Trophoblast cell (in vitro differentiated cells and primary cell): Measurements from ENCODE around the gene MOGAT2. TPM values are rescaled to one million over a fixed set of nuclear protein-coding genes. Genes with fewer than 3 reads are reported as not detected.

Experiments
- DNase-seq, 2 donors: peaks; one replicate each; pipeline ENCODE4 v3.0.0-alpha.2; 2016
- H2AFZ ChIP-seq: 2 replicates; pipeline ENCODE4 v1.6.1; 2013; ENCODE audit warnings: low read length, moderate library complexity, mild to moderate bottlenecking; ENCODE audit not compliant: insufficient read depth, poor library complexity
- H2AK5ac ChIP-seq: 2 replicates; pipeline ENCODE4 v1.6.1; 2013; ENCODE audit warnings: mild to moderate bottlenecking, low read length
- H2BK120ac ChIP-seq: 2 replicates; pipeline ENCODE4 v1.6.1; 2013; ENCODE audit warnings: low read length, mild to moderate bottlenecking, moderate library complexity; ENCODE audit not compliant: insufficient read depth, poor library complexity
- H2BK12ac ChIP-seq: 2 replicates; pipeline ENCODE4 v1.6.1; 2013; ENCODE audit warnings: mild to moderate bottlenecking, low read length, moderate library complexity
- H2BK5ac ChIP-seq: 2 replicates; pipeline ENCODE4 v1.6.1; 2013; ENCODE audit warnings: low read length, low read depth, moderate library complexity, mild to moderate bottlenecking; ENCODE audit not compliant: poor library complexity
- H3K14ac ChIP-seq: 2 replicates; pipeline ENCODE4 v1.6.1; 2013; ENCODE audit warnings: mild to moderate bottlenecking, low read length
- H3K18ac ChIP-seq: 2 replicates; pipeline ENCODE4 v1.6.1; 2013; ENCODE audit warnings: mild to moderate bottlenecking, low read length
- H3K23ac ChIP-seq: 2 replicates; pipeline ENCODE4 v1.6.1; 2013; ENCODE audit warnings: low read length
- H3K27ac ChIP-seq: 2 replicates; pipeline ENCODE4 v1.5.1; 2013; ENCODE audit warnings: low read depth, mild to moderate bottlenecking, inconsistent platforms, low read length, moderate library complexity
- H3K27me3 ChIP-seq: 2 replicates; pipeline ENCODE4 v1.6.1; 2013; ENCODE audit warnings: inconsistent platforms, mild to moderate bottlenecking, low read length, moderate library complexity; ENCODE audit not compliant: insufficient read depth
- H3K36me3 ChIP-seq, 2 experiments: 1 replicate in 1 of 2; 2 replicates in 1 of 2; pipeline ENCODE4 v1.6.1; 2013; ENCODE audit warnings: low read length in 2 of 2, mild to moderate bottlenecking in 2 of 2, moderate library complexity in 1 of 2; ENCODE audit not compliant: insufficient read depth in 2 of 2, control insufficient read depth in 1 of 2
- H3K4ac ChIP-seq: 2 replicates; pipeline ENCODE4 v1.6.1; 2013; ENCODE audit warnings: low read depth, mild to moderate bottlenecking, low read length, moderate library complexity
- H3K4me1 ChIP-seq, 2 experiments: 1 replicate in 1 of 2; 2 replicates in 1 of 2; pipeline ENCODE4 v1.6.1; 2013; ENCODE audit warnings: low read length in 2 of 2, mild to moderate bottlenecking in 2 of 2, moderate library complexity in 1 of 2; ENCODE audit not compliant: insufficient read depth in 2 of 2, control insufficient read depth in 1 of 2
- H3K4me2 ChIP-seq: 2 replicates; pipeline ENCODE4 v1.6.1; 2013; ENCODE audit warnings: inconsistent platforms, mild to moderate bottlenecking, low read length, moderate library complexity
- H3K4me3 ChIP-seq: 2 replicates; pipeline ENCODE4 v1.5.1; 2013; ENCODE audit warnings: mild to moderate bottlenecking, low read depth, low read length, inconsistent platforms
- H3K79me1 ChIP-seq: one replicate; pipeline ENCODE4 v1.6.1; 2013; ENCODE audit warnings: low read length
- H3K79me2 ChIP-seq: 2 replicates; pipeline ENCODE4 v1.6.1; 2013; ENCODE audit warnings: low read length, mild to moderate bottlenecking; ENCODE audit not compliant: control insufficient read depth, insufficient read depth, poor library complexity
- H3K9ac ChIP-seq: 2 replicates; pipeline ENCODE4 v1.6.1; 2013; ENCODE audit warnings: mild to moderate bottlenecking, low read length
- H3K9me3 ChIP-seq: 2 replicates; pipeline ENCODE4 v1.6.1; 2013; ENCODE audit warnings: low read depth, mild to moderate bottlenecking, control low read depth, inconsistent platforms, low read length; ENCODE audit not compliant: insufficient read depth
- H4K12ac ChIP-seq: 2 replicates; pipeline ENCODE4 v1.6.1; 2013; ENCODE audit warnings: low read depth, mild to moderate bottlenecking, low read length, moderate library complexity
- H4K8ac ChIP-seq: 2 replicates; pipeline ENCODE4 v1.6.1; 2013; ENCODE audit warnings: low read depth, mild to moderate bottlenecking, low read length, moderate library complexity
- H4K91ac ChIP-seq: one replicate; pipeline ENCODE4 v1.6.1; 2013; ENCODE audit warnings: low read depth, mild to moderate bottlenecking, low read length, moderate library complexity
- WGBS: extraction: QIAGEN DNeasy Blood & Tissue Kit; methylation state at CpG from one replicate; pipeline ENCODE4 v1.1.7; 2013; ENCODE audit warnings: missing lambda C conversion rate; ENCODE audit not compliant: insufficient read length, insufficient coverage; ENCODE audit errors: extremely low coverage; 5-methylcytosine and 5-hydroxymethylcytosine counted together
- polyA plus RNA-seq: library from polyadenylated mRNA; stranded (reverse); fragments of 200-250 nt; gene quantifications from 2 replicates; pipeline ENCODE4 v1.2.3, GENCODE V29; 2013

Gene MOGAT2
- polyA plus RNA-seq, result not detected in 2 replicates

DNA sequence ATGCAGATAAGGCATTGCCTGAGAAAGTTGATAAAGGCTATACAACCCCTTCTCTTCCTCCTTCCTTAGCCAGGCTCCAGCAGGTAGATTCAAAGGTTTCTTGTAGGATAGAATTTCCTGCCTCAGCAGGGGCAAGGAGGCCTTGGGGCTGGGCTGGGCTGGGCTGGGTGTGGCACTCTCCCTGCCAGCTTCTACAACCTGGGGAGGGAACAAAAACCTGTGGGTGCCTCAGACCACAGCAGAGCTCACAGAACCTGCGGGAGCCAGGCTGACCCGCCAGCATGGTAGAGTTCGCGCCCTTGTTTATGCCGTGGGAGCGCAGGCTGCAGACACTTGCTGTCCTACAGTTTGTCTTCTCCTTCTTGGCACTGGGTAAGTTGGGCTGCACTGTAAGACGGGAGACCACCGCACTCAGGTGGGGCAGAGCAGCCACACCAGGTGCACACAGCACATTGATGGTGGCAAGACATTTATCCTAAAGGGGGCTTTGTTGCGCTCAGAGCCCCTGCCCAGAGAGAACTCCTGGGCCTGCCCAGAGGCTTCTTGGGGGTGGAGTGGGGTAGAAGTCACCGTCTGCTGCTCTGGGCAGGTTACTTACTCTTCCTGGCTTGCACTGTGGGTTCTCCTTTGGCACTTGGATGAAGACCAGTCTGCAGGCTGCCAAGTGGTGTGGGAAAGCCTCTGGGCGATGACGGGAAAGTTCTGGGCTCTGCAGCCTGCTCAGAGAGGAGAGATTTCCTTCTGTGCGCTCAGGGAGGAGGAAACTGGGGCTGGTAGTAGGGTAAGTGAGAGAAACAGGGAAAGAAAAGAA, at the start of gene MOGAT2:
Gene MOGAT2 (plus strand): TSS at position 231 of the 811 bp plus-strand sequence. CDS start 51 bp downstream, at position 282.
- H3K79me1 ChIP-seq, result no peaks in the 10 kb centered on the region
- no peak within 1 kb of the TSS for H2BK12ac ChIP-seq
- no peak within 1 kb of the TSS for H3K9ac ChIP-seq
- WGBS, result no CpG with 5 or more reads among the region's 13 CpGs
- H4K91ac ChIP-seq, result no peak within 1 kb of the TSS
- no peak within 1 kb of the TSS for H3K14ac ChIP-seq
- no peak within 1 kb of the TSS for H2BK120ac ChIP-seq
- no peaks in the 10 kb centered on the region for H3K4me1 ChIP-seq
- H3K23ac ChIP-seq, result no peak within 1 kb of the TSS
- DNase-seq, result no peak
- no peaks in the 10 kb centered on the region for H3K36me3 ChIP-seq
- no peak within 1 kb of the TSS for H2BK5ac ChIP-seq
- H3K79me2 ChIP-seq, result no peaks in the 10 kb centered on the region
- H3K9me3 ChIP-seq, result peaks cover 2% of the 10 kb centered on the region
- no peak within 1 kb of the TSS for H4K12ac ChIP-seq
- H3K27ac ChIP-seq, result no peak within 1 kb of the TSS
- no peak within 1 kb of the TSS for H3K4me3 ChIP-seq
- no peak within 1 kb of the TSS for H3K18ac ChIP-seq
- H3K4ac ChIP-seq, result no peak within 1 kb of the TSS
- H3K4me2 ChIP-seq, result no peak within 1 kb of the TSS
- H4K8ac ChIP-seq, result no peak within 1 kb of the TSS
- no peak within 1 kb of the TSS for H2AFZ ChIP-seq
- no peaks in the 10 kb centered on the region for H3K27me3 ChIP-seq
- no peak within 1 kb of the TSS for H2AK5ac ChIP-seq

DNA sequence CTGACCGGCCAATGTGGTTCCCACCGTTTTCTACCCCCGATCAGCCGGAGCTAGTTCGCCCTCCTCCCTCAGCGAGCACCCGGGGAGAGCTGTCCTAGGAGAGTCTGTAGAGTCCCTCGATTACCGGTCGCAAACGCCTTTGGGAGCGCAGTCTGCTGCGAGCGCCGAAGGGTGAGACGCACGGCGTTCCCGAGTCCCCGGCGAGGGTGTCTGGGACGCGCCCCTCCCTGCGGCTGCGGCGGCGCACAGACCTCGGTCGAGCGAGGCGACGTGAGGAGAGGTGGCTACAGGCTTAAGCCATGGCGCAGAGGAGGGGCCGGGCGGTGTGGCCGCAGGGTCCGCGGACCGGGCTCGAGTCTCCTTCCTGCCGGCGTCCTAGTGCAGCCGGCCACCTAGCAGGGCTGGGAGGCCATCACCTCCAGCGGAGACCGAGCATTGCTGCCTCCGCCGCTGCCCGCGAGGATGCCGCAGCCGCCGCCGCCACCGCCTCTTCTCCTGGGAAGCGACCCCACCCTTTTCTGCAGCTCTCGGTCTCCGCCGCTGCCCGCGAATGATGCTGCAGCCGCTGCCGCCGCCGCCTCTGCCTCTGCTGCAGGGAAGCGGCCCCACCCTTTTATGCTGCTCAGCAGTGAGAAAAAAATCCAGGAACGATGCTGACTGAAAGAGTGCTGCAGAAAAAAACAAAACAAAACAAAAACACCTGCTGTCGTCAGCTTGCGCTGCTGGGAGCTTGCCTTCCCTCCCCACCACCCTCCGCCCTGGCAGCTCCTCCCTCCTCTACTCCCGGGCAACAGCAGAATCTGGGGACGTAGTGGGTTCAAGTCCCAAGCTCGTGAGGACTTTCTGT, 49.0 kb upstream of the MOGAT2 start, which contains the start of gene MAP6:
Gene MAP6 (minus strand): TSS at position 588 of the 847 bp plus-strand sequence. CDS start 669 bp downstream, outside the sequence.
- H3K23ac ChIP-seq, result no peak within 1 kb of the TSS
- peaks cover 3% of the 10 kb centered on the region for H3K9me3 ChIP-seq
- H4K8ac ChIP-seq, result no peak within 1 kb of the TSS
- H3K27me3 ChIP-seq, result peaks cover 56% of the 10 kb centered on the region
- no peak within 1 kb of the TSS for H2AFZ ChIP-seq
- no peak within 1 kb of the TSS for H2AK5ac ChIP-seq
- H3K4ac ChIP-seq, result no peak within 1 kb of the TSS
- no peak within 1 kb of the TSS for H2BK5ac ChIP-seq
- no peaks in the 10 kb centered on the region for H3K36me3 ChIP-seq
- H4K91ac ChIP-seq, result no peak within 1 kb of the TSS
- no peak within 1 kb of the TSS for H3K18ac ChIP-seq
- H3K4me1 ChIP-seq, result peaks cover 6 to 10% of the 10 kb centered on the region in 2 experiments
- no peaks in the 10 kb centered on the region for H3K79me2 ChIP-seq
- H3K79me1 ChIP-seq, result no peaks in the 10 kb centered on the region
- no peak within 1 kb of the TSS for H2BK12ac ChIP-seq
- H2BK120ac ChIP-seq, result no peak within 1 kb of the TSS
- no CpG with 5 or more reads among the region's 72 CpGs for WGBS
- no peak within 1 kb of the TSS for H3K9ac ChIP-seq
- no peak for DNase-seq
- H4K12ac ChIP-seq, result no peak within 1 kb of the TSS
- H3K27ac ChIP-seq, result no peak within 1 kb of the TSS
- peak within 1 kb of the TSS; percentile 84 for H3K4me2 ChIP-seq
- no peak within 1 kb of the TSS for H3K14ac ChIP-seq
- no peak within 1 kb of the TSS for H3K4me3 ChIP-seq

DNA sequence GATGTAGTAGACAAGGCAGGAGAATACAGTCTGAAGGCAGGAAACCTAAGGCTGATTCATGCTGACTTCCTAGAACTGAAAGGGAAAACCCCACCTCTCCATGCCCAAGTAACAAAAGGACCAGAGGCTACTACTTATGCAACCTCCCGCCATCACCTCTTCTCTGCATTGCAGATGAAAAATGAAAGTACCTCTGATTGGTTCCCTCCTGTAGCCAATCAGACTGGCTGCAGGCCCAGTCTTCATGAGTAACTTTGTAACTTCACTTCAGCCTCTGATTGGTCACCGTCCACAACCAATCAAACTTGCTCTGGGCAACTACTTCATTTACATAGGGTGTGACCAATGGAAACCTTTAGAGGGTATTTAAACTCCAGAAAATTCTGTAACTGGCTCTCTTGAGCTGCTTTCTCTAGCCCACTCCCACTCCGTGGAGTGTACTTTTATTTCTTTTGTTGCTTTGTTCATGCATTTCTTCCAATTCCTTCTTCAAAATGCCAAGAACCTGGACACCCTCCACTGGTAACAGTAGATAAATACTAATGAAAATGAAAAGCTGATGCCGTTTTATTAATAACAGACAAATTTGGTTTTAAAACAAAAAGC, 43.6 kb upstream of the MOGAT2 start:
- H2BK12ac ChIP-seq, result no peak overlapping the region
- no peak overlapping the region for H4K12ac ChIP-seq
- H2BK120ac ChIP-seq, result no peak overlapping the region
- H3K79me1 ChIP-seq, result no peaks in the 10 kb centered on the region
- H2BK5ac ChIP-seq, result no peak overlapping the region
- no CpG with 5 or more reads among the region's 4 CpGs for WGBS
- no peak overlapping the region for H2AK5ac ChIP-seq
- no peak overlapping the region for H3K27ac ChIP-seq
- no peak overlapping the region for H3K9ac ChIP-seq
- H3K36me3 ChIP-seq, result no peaks in the 10 kb centered on the region
- H3K14ac ChIP-seq, result no peak overlapping the region
- peaks cover 3% of the 10 kb centered on the region for H3K9me3 ChIP-seq
- no peak overlapping the region for H2AFZ ChIP-seq
- no peak overlapping the region for H4K91ac ChIP-seq
- H3K4me1 ChIP-seq, result no peaks in the 10 kb centered on the region
- no peak overlapping the region for H3K4ac ChIP-seq
- H3K4me3 ChIP-seq, result no peak overlapping the region
- no peak overlapping the region for H3K23ac ChIP-seq
- H3K18ac ChIP-seq, result no peak overlapping the region
- peak; percentile 12 to 30 for DNase-seq
- no peak overlapping the region for H4K8ac ChIP-seq
- no peaks in the 10 kb centered on the region for H3K79me2 ChIP-seq
- peaks cover 17% of the 10 kb centered on the region for H3K27me3 ChIP-seq
- H3K4me2 ChIP-seq, result no peak overlapping the region

GRCh38 chr11:75677275-75677674, 40.4 kb upstream of the MOGAT2 start:
- H4K12ac ChIP-seq, result no peak overlapping the region
- H4K91ac ChIP-seq, result no peak overlapping the region
- H3K79me2 ChIP-seq, result no peaks in the 10 kb centered on the region
- H2AFZ ChIP-seq, result no peak overlapping the region
- no peaks in the 10 kb centered on the region for H3K79me1 ChIP-seq
- H3K36me3 ChIP-seq, result no peaks in the 10 kb centered on the region
- no peak overlapping the region for H2BK120ac ChIP-seq
- no peak overlapping the region for H3K4me2 ChIP-seq
- H3K23ac ChIP-seq, result no peak overlapping the region
- peaks cover 1% of the 10 kb centered on the region for H3K9me3 ChIP-seq
- H3K9ac ChIP-seq, result no peak overlapping the region
- no peak overlapping the region for H2AK5ac ChIP-seq
- H3K27me3 ChIP-seq, result no peaks in the 10 kb centered on the region
- no CpG with 5 or more reads among the region's 1 CpG for WGBS
- no peaks in the 10 kb centered on the region for H3K4me1 ChIP-seq
- no peak overlapping the region for H3K18ac ChIP-seq
- H2BK12ac ChIP-seq, result no peak overlapping the region
- no peak overlapping the region for H3K4me3 ChIP-seq
- no peak overlapping the region for H2BK5ac ChIP-seq
- H3K14ac ChIP-seq, result no peak overlapping the region
- H4K8ac ChIP-seq, result no peak overlapping the region
- H3K27ac ChIP-seq, result no peak overlapping the region
- no peak for DNase-seq
- no peak overlapping the region for H3K4ac ChIP-seq
